H9 (cell line): ENCODE data around the gene FBH1. TPM values are rescaled to one million over a fixed set of nuclear protein-coding genes. Genes with fewer than 3 reads are reported as not detected.

Experiments used
- DNase-seq: peaks from one replicate; pipeline ENCODE4 v3.0.0-alpha.2; 2017
- H2AFZ ChIP-seq: one replicate; pipeline ENCODE4 v1.6.1; 2013; ENCODE audit warnings: mild to moderate bottlenecking, low read length, control low read depth, moderate library complexity
- H2AK5ac ChIP-seq: 2 replicates; pipeline ENCODE4 v1.6.1; 2013; ENCODE audit warnings: low read length, control low read depth, mixed read lengths; ENCODE audit not compliant: insufficient read length
- H2BK120ac ChIP-seq: one replicate; pipeline ENCODE4 v1.6.1; 2013; ENCODE audit warnings: low read depth, mild to moderate bottlenecking, low read length, control low read depth, inconsistent platforms; ENCODE audit not compliant: poor library complexity, severe bottlenecking
- H2BK12ac ChIP-seq: 2 replicates; pipeline ENCODE4 v1.6.1; 2013; ENCODE audit warnings: low read length, control low read depth, mixed read lengths, low read depth; ENCODE audit not compliant: insufficient read length
- H2BK15ac ChIP-seq: 2 replicates; pipeline ENCODE4 v1.6.1; 2013; ENCODE audit warnings: low read depth, low read length, control low read depth
- H2BK20ac ChIP-seq: one replicate; pipeline ENCODE4 v1.6.1; 2013; ENCODE audit warnings: low read depth, mild to moderate bottlenecking, low read length, control low read depth, inconsistent platforms; ENCODE audit not compliant: poor library complexity, severe bottlenecking
- H2BK5ac ChIP-seq: 2 replicates; pipeline ENCODE4 v1.6.1; 2013; ENCODE audit warnings: low read length, control low read depth, mixed read lengths; ENCODE audit not compliant: insufficient read length
- H3K14ac ChIP-seq: 2 replicates; pipeline ENCODE4 v1.6.1; 2013; ENCODE audit warnings: low read length, control low read depth; ENCODE audit not compliant: insufficient read depth
- H3K18ac ChIP-seq: 2 replicates; pipeline ENCODE4 v1.6.1; 2013; ENCODE audit warnings: low read depth, mild to moderate bottlenecking, mixed read lengths, low read length, control low read depth; ENCODE audit not compliant: insufficient read length
- H3K23ac ChIP-seq: 2 replicates; pipeline ENCODE4 v1.6.1; 2013; ENCODE audit warnings: low read length, control low read depth, mixed read lengths, low read depth; ENCODE audit not compliant: insufficient read length
- H3K23me2 ChIP-seq: 2 replicates; pipeline ENCODE4 v1.6.1; 2013; ENCODE audit warnings: low read depth, mild to moderate bottlenecking, mixed read lengths, low read length, control low read depth; ENCODE audit not compliant: insufficient read length, poor library complexity, severe bottlenecking
- H3K27ac ChIP-seq: 2 replicates; pipeline ENCODE4 v1.5.1; 2013; ENCODE audit warnings: low read length, control low read depth, mixed read lengths, low read depth; ENCODE audit not compliant: insufficient read length
- H3K27me3 ChIP-seq: 2 replicates; pipeline ENCODE4 v1.6.1; 2013; ENCODE audit warnings: low read length, control low read depth, inconsistent platforms; ENCODE audit not compliant: insufficient read depth
- H3K4ac ChIP-seq: 2 replicates; pipeline ENCODE4 v1.6.1; 2013; ENCODE audit warnings: low read depth, mild to moderate bottlenecking, control low read depth, inconsistent platforms, low read length, moderate library complexity
- H3K4me1 ChIP-seq: 2 replicates; pipeline ENCODE4 v1.6.1; 2013; ENCODE audit warnings: low read length, control low read depth, inconsistent platforms; ENCODE audit not compliant: insufficient read depth
- H3K4me2 ChIP-seq: 2 replicates; pipeline ENCODE4 v1.6.1; 2013; ENCODE audit warnings: low read length, control low read depth, mixed read lengths; ENCODE audit not compliant: insufficient read length, insufficient read depth
- H3K56ac ChIP-seq: 2 replicates; pipeline ENCODE4 v1.6.1; 2013; ENCODE audit warnings: low read depth, mild to moderate bottlenecking, mixed read lengths, low read length, control low read depth; ENCODE audit not compliant: insufficient read length
- H3K79me1 ChIP-seq: 2 replicates; pipeline ENCODE4 v1.6.1; 2013; ENCODE audit warnings: low read depth, mild to moderate bottlenecking, moderate library complexity, low read length, control low read depth, inconsistent platforms; ENCODE audit not compliant: insufficient read depth, poor library complexity, severe bottlenecking
- H3K79me2 ChIP-seq: 2 replicates; pipeline ENCODE4 v1.6.1; 2013; ENCODE audit warnings: low read length, control low read depth, inconsistent platforms; ENCODE audit not compliant: insufficient read depth
- H3K9ac ChIP-seq: 2 replicates; pipeline ENCODE4 v1.6.1; 2013; ENCODE audit warnings: low read length, control low read depth, mixed read lengths; ENCODE audit not compliant: insufficient read length; ENCODE audit errors: extremely low read depth
- H3K9me3 ChIP-seq: one replicate; pipeline ENCODE4 v1.6.1; 2013; ENCODE audit warnings: low read depth, low read length, inconsistent platforms; ENCODE audit not compliant: control insufficient read depth
- H3T11ph ChIP-seq: one replicate; pipeline ENCODE4 v1.6.1; 2013; ENCODE audit warnings: mild to moderate bottlenecking, low read length, control low read depth, inconsistent platforms
- H4K20me1 ChIP-seq: one replicate; pipeline ENCODE4 v1.6.1; 2013; ENCODE audit not compliant: control insufficient read depth, insufficient read length, insufficient read depth
- H4K5ac ChIP-seq: 2 replicates; pipeline ENCODE4 v1.6.1; 2013; ENCODE audit warnings: low read depth, mild to moderate bottlenecking, mixed read lengths, low read length, control low read depth; ENCODE audit not compliant: insufficient read length
- H4K8ac ChIP-seq: replicated peaks from 2 replicates; pipeline ENCODE4 v1.6.1; 2013; ENCODE audit warnings: low read length, control low read depth, mixed read lengths, low read depth; ENCODE audit not compliant: insufficient read length
- H4K91ac ChIP-seq: 2 replicates; pipeline ENCODE4 v1.6.1; 2013; ENCODE audit warnings: low read depth, mild to moderate bottlenecking, moderate library complexity, mixed read lengths, low read length, control low read depth; ENCODE audit not compliant: insufficient read length
- H3K27ac Mint-ChIP-seq, 3 experiments: 2 replicates in 2 of 3; 3 replicates in 1 of 3; pipeline ENCODE4 v1.8.0; 2020 to 2021; ENCODE audit warnings: mixed read lengths in 3 of 3, mild to moderate bottlenecking in 1 of 3, moderate library complexity in 1 of 3
- H3K27me3 Mint-ChIP-seq: 2 replicates; pipeline ENCODE4 v1.8.0; 2021; ENCODE audit warnings: low read depth, mild to moderate bottlenecking, moderate library complexity, mixed read lengths
- H3K36me3 Mint-ChIP-seq, 3 experiments: 2 replicates in 2 of 3; 3 replicates in 1 of 3; pipeline ENCODE4 v1.8.0; 2020 to 2021; ENCODE audit warnings: low read depth in 3 of 3, mixed read lengths in 3 of 3; ENCODE audit not compliant: insufficient read depth in 1 of 3
- H3K4me1 Mint-ChIP-seq, 2 experiments: 2 replicates each; pipeline ENCODE4 v1.8.0; 2020; ENCODE audit warnings: mixed read lengths in 2 of 2
- H3K4me3 Mint-ChIP-seq, 2 experiments: 2 replicates in 1 of 2; 3 replicates in 1 of 2; pipeline ENCODE4 v1.8.0; 2020 to 2021; ENCODE audit warnings: mild to moderate bottlenecking in 2 of 2, mixed read lengths in 2 of 2, moderate library complexity in 1 of 2
- H3K9me3 Mint-ChIP-seq, 2 experiments: 2 replicates in 1 of 2; 3 replicates in 1 of 2; pipeline ENCODE4 v1.8.0; 2020; ENCODE audit warnings: mild to moderate bottlenecking in 2 of 2, mixed read lengths in 2 of 2, moderate library complexity in 1 of 2
- WGBS: extraction: QIAGEN DNeasy Blood & Tissue Kit; methylation state at CpG from one replicate; pipeline ENCODE4 v1.1.7; 2013; ENCODE audit warnings: missing lambda C conversion rate, low lambda C conversion rate, mixed read lengths; ENCODE audit not compliant: insufficient read length; ENCODE audit errors: extremely low coverage; 5-methylcytosine and 5-hydroxymethylcytosine counted together
- total RNA-seq: library from RNA; stranded (reverse); gene quantifications from 2 replicates; pipeline ENCODE4 v1.2.1, GENCODE V29; 2021
- TF ChIP-seq, protein P1 (sequence below): fragments of 200-600 bp; sonication (generic); conservative IDR thresholded peaks from 3 replicates; pipeline ENCODE4 v1.8.0; 2021; ENCODE audit warnings: antibody characterized with exemption, mild to moderate bottlenecking

The FBH1 gene
- total RNA-seq, 1 experiment from 2014 or later: 52.2 TPM

DNA sequence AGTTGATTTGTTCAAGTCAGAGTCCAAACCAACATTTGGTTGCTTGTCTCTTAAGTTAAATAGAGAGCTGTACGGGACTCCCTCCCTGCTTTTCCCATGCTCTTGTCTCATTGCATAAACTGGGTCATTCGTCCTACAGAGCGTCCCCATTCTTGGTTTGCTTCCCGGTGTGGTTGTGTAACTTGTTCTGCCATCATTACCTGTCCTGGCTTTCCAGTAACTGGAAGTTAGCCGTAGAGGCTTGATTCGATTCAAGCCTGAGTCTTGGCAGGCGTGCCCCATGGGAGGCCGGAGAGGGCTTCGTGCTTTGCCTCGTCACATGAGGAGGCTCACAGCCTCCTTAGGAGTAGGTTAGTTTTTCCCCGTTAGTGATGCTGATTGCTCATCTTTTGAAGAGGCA is 40.2 kb downstream of the FBH1 start:
- Histone ChIP-seq H2BK5ac (no peak overlapping the region), H3K56ac (no peak overlapping the region), H3K23me2 (no peaks in the 10 kb centered on the region), H3K79me1 (no peaks in the 10 kb centered on the region), H3K9me3 (no peaks in the 10 kb centered on the region), H2AFZ (no peak overlapping the region), H3K4me2 (no peak overlapping the region), H2BK15ac (no peak overlapping the region), H3K27me3 (no peaks in the 10 kb centered on the region), H3K14ac (no peak overlapping the region), H3K4ac (no peak overlapping the region), H2BK12ac (no peak overlapping the region), H4K91ac (no peak overlapping the region), H2AK5ac (no peak overlapping the region), H3K4me1 (no peaks in the 10 kb centered on the region), H3K79me2 (no peaks in the 10 kb centered on the region), H4K8ac (no peak overlapping the region), H3K27ac (no peak overlapping the region), H3K18ac (no peak overlapping the region), H4K5ac (no peak overlapping the region), H3K9ac (no peak overlapping the region), H4K20me1 (no peaks in the 10 kb centered on the region), H2BK120ac (no peak overlapping the region), H3K23ac (no peak overlapping the region), H3T11ph (no peak overlapping the region), H2BK20ac (no peak overlapping the region)
- no peaks in the 10 kb centered on the region for H3K27me3 Mint-ChIP-seq
- peaks cover 29 to 86% (median 71%) of the 10 kb centered on the region in 3 experiments; a peak in 6 of 7 replicates for H3K36me3 Mint-ChIP-seq
- no CpG with 5 or more reads among the region's 11 CpGs for WGBS
- no peak overlapping the region for H3K27ac Mint-ChIP-seq
- H3K9me3 Mint-ChIP-seq: no peaks in the 10 kb centered on the region
- H3K4me1 Mint-ChIP-seq: no peaks in the 10 kb centered on the region
- no peak overlapping the region for H3K4me3 Mint-ChIP-seq
- DNase-seq: no peak
- TF ChIP-seq, protein P1, sequence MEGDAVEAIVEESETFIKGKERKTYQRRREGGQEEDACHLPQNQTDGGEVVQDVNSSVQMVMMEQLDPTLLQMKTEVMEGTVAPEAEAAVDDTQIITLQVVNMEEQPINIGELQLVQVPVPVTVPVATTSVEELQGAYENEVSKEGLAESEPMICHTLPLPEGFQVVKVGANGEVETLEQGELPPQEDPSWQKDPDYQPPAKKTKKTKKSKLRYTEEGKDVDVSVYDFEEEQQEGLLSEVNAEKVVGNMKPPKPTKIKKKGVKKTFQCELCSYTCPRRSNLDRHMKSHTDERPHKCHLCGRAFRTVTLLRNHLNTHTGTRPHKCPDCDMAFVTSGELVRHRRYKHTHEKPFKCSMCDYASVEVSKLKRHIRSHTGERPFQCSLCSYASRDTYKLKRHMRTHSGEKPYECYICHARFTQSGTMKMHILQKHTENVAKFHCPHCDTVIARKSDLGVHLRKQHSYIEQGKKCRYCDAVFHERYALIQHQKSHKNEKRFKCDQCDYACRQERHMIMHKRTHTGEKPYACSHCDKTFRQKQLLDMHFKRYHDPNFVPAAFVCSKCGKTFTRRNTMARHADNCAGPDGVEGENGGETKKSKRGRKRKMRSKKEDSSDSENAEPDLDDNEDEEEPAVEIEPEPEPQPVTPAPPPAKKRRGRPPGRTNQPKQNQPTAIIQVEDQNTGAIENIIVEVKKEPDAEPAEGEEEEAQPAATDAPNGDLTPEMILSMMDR: no peak
